ENCODE data around the gene TXNDC12.

DNA sequence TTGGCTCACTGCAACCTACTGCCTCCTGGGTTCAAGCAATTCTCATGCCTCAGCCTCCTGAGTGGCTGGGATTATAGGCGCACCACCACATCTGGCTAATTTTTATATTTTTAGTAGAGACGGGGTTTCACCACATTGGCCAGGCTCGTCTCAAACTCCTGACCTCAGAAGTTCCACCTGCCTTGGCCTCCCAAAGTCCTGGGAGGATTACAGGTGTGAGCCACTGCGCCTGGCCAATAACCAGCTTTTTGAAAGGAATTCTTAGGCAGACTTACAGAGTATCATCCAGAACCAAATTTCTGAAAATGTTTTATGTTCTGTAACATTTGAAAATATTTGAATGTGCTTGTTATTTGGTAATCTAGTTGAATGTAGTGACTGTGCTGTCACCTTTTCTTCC, 15.7 kb upstream of the TXNDC12 start:
- TF ChIP-seq EZH2 (IDR thresholded peaks at IDR 0.05) (no peak), EZH2phosphoT487 (IDR thresholded peaks at IDR 0.05) (no peak)
- TF ChIP-seq, protein P1, sequence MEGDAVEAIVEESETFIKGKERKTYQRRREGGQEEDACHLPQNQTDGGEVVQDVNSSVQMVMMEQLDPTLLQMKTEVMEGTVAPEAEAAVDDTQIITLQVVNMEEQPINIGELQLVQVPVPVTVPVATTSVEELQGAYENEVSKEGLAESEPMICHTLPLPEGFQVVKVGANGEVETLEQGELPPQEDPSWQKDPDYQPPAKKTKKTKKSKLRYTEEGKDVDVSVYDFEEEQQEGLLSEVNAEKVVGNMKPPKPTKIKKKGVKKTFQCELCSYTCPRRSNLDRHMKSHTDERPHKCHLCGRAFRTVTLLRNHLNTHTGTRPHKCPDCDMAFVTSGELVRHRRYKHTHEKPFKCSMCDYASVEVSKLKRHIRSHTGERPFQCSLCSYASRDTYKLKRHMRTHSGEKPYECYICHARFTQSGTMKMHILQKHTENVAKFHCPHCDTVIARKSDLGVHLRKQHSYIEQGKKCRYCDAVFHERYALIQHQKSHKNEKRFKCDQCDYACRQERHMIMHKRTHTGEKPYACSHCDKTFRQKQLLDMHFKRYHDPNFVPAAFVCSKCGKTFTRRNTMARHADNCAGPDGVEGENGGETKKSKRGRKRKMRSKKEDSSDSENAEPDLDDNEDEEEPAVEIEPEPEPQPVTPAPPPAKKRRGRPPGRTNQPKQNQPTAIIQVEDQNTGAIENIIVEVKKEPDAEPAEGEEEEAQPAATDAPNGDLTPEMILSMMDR (IDR thresholded peaks at IDR 0.05) = no peak

Measured in neural progenitor cell (in vitro differentiated cells).